GM19240 (cell line): Measurements from ENCODE around the gene DRAP1.

Experiments
- DNase-seq: peaks from one replicate; pipeline ENCODE4 v3.0.0; 2011; ENCODE audit warnings: low spot score; ENCODE audit not compliant: insufficient read length

DRAP1 gene

GRCh38 chr11:65903715-65904114, 15.5 kb upstream of the DRAP1 start:
- no peak for DNase-seq

- DNase-seq: no peak
Observed at GRCh38 chr11:65906602-65907001, 12.6 kb upstream of the DRAP1 start.

- no peak for DNase-seq
Observed at GRCh38 chr11:65907878-65908277, 11.3 kb upstream of the DRAP1 start.

GRCh38 chr11:65911682-65912568, 7.3 kb upstream of the DRAP1 start:
- DNase-seq: no peak

GRCh38 chr11:65912845-65913244, 6.4 kb upstream of the DRAP1 start:
- DNase-seq: no peak

- DNase-seq: no peak
Observed at GRCh38 chr11:65915101-65915820, 4.0 kb upstream of the DRAP1 start.

GRCh38 chr11:65915821-65916251, 3.4 kb upstream of the DRAP1 start:
- DNase-seq: no peak

GRCh38 chr11:65916391-65916790, 2.8 kb upstream of the DRAP1 start:
- no peak for DNase-seq

- no peak for DNase-seq
Observed at GRCh38 chr11:65917077-65917433, 2.2 kb upstream of the DRAP1 start.

GRCh38 chr11:65917434-65918210, 1.6 kb upstream of the DRAP1 start:
- DNase-seq: no peak

GRCh38 chr11:65918211-65919140, 750 bp upstream of the DRAP1 start, which contains the start of gene C11orf68:
Gene C11orf68, minus strand, starts transcription at chr11:65919062. Its CDS starts 31 bp downstream, at chr11:65919031.
- DNase-seq: no peak

- DNase-seq: no peak
Observed at GRCh38 chr11:65919573-65920371, 546 bp downstream of the DRAP1 start.

GRCh38 chr11:65920372-65920802, 1.2 kb downstream of the DRAP1 start:
- no peak for DNase-seq

GRCh38 chr11:65921033-65921555, 1.9 kb downstream of the DRAP1 start:
- DNase-seq: no peak

- no peak for DNase-seq
Observed at GRCh38 chr11:65921876-65922275, 2.6 kb downstream of the DRAP1 start.

- no peak for DNase-seq
Observed at GRCh38 chr11:65922565-65922964, 3.3 kb downstream of the DRAP1 start.

GRCh38 chr11:65925397-65925796, 6.2 kb downstream of the DRAP1 start:
- DNase-seq: no peak

GRCh38 chr11:65927904-65928397, 8.7 kb downstream of the DRAP1 start:
- peak; percentile 80 for DNase-seq

GRCh38 chr11:65928667-65929066, 9.4 kb downstream of the DRAP1 start:
- DNase-seq: no peak
